Right atrium auricular region (tissue), 2 donors: ENCODE data around the gene CERCAM. TPM values are rescaled to one million over a fixed set of nuclear protein-coding genes. Genes with fewer than 3 reads are reported as not detected.

ENCODE experiments used
- DNase-seq: peaks from one replicate; pipeline ENCODE4 v3.0.0-alpha.2; 2019; ENCODE audit warnings: low spot score
- H3K27ac ChIP-seq, 2 donors: fragments of 200-600 bp; sonication (generic); 1 replicate in 1 of 2; 2 replicates in 1 of 2; pipeline ENCODE4 v1.5.1; 2016 to 2019
- H3K27me3 ChIP-seq, 2 donors: fragments of 200-600 bp; sonication (generic); one replicate each; pipeline versions ENCODE4 v1.5.1 to v1.6.0; 2017 to 2019
- H3K36me3 ChIP-seq: fragments of 200-600 bp; sonication (generic); one replicate; pipeline ENCODE4 v1.5.1; 2016
- H3K4me1 ChIP-seq, 2 donors: fragments of 200-600 bp; sonication (generic); one replicate each; pipeline versions ENCODE4 v1.5.1 to v1.6.0; 2017 to 2019
- H3K4me3 ChIP-seq, 2 donors: fragments of 200-600 bp; sonication (generic); 1 replicate in 1 of 2; 2 replicates in 1 of 2; pipeline ENCODE4 v1.5.1; 2017 to 2019; ENCODE audit warnings: mild to moderate bottlenecking in 1 of 2, moderate library complexity in 1 of 2
- H3K9me3 ChIP-seq, 2 donors: fragments of 200-600 bp; sonication (generic); one replicate each; pipeline ENCODE4 v1.5.1; 2019
- total RNA-seq, 2 donors: library from RNA; depleted of rRNA; stranded (reverse); fragments of >200 nt; gene quantifications; one replicate each; pipeline ENCODE4 v1.1.0, GENCODE V29; 2016
- TF ChIP-seq, protein P1 (sequence below), 2 donors: fragments of 200-600 bp; sonication (generic); IDR thresholded peaks; one replicate each; pipeline ENCODE4 v1.5.1; 2019; ENCODE audit warnings: antibody characterized with exemption in 2 of 2

Gene CERCAM
- total RNA-seq, 2 donors from 2014 or later = 13.3 to 15.8 TPM

DNA sequence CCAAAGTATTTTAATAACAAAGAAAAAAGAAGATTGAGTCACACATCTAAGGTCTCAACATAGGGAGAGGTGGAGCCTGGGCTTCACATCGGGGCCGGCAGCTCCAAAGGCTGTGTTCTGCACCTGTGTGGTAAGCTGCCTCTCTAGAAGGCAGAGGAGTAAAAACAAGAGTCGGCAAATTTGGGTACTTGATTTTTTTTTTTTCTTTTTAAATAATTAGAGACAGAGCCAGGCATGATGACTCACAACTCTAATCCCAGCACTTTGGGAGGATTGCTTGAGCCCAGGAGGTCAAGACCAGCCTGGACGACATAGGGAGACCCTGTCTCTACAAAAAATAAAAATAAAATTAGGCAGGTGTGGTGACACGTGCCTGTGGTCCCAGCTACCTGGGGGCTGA, 44.8 kb upstream of the CERCAM start:
- H3K36me3 ChIP-seq = peaks cover 25% of the 10 kb centered on the region

GRCh38 chr9:128382261-128382660, 38.4 kb upstream of the CERCAM start:
- DNase-seq = no peak
- Histone ChIP-seq H3K9me3 (no peaks in the 10 kb centered on the region), H3K27ac (no peak overlapping the region), H3K4me1 (no peaks in the 10 kb centered on the region), H3K36me3 (peaks cover 40% of the 10 kb centered on the region), H3K4me3 (no peak overlapping the region), H3K27me3 (no peaks in the 10 kb centered on the region)
- TF ChIP-seq, protein P1, sequence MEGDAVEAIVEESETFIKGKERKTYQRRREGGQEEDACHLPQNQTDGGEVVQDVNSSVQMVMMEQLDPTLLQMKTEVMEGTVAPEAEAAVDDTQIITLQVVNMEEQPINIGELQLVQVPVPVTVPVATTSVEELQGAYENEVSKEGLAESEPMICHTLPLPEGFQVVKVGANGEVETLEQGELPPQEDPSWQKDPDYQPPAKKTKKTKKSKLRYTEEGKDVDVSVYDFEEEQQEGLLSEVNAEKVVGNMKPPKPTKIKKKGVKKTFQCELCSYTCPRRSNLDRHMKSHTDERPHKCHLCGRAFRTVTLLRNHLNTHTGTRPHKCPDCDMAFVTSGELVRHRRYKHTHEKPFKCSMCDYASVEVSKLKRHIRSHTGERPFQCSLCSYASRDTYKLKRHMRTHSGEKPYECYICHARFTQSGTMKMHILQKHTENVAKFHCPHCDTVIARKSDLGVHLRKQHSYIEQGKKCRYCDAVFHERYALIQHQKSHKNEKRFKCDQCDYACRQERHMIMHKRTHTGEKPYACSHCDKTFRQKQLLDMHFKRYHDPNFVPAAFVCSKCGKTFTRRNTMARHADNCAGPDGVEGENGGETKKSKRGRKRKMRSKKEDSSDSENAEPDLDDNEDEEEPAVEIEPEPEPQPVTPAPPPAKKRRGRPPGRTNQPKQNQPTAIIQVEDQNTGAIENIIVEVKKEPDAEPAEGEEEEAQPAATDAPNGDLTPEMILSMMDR (IDR thresholded peaks at IDR 0.05) = no peak

More for the DNA sequence above, 44.8 kb upstream of the CERCAM start:
- Histone ChIP-seq H3K27ac (no peak overlapping the region), H3K27me3 (no peaks in the 10 kb centered on the region), H3K9me3 (no peaks in the 10 kb centered on the region), H3K4me3 (no peak overlapping the region), H3K4me1 (peaks cover 0 to 12% of the 10 kb centered on the region in 2 donors)
- TF ChIP-seq, protein P1 (IDR thresholded peaks at IDR 0.05) = no peak
- no peak for DNase-seq

GRCh38 chr9:128383007-128383753, 37.5 kb upstream of the CERCAM start:
- Histone ChIP-seq H3K36me3 (peaks cover 43% of the 10 kb centered on the region), H3K9me3 (no peaks in the 10 kb centered on the region), H3K4me1 (no peaks in the 10 kb centered on the region), H3K27me3 (no peaks in the 10 kb centered on the region), H3K27ac (no peak overlapping the region), H3K4me3 (no peak overlapping the region)
- no peak for DNase-seq
- TF ChIP-seq, protein P1 (IDR thresholded peaks at IDR 0.05) = no peak

DNA sequence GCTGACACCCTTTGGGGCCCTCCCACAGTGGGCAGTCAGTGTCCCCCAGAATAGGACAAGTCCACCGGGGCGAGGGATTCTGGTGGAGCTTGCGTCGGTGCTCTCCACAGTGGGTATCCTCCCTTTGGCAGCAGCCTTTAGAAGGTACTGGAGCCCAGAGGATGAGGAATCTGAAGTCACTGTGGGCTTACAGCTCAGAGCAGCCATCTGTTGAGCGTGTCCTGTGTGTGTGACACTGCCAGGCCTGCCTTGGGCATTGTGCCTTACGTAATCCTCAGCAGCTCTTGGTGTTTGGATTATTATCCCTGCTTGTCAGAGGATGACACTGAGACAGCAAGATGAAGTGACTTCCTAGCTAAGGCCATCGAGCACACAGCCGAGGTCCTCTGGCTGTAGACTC, 36.9 kb upstream of the CERCAM start:
- no peak for DNase-seq
- H3K4me3 ChIP-seq = no peak overlapping the region
- H3K27me3 ChIP-seq = no peaks in the 10 kb centered on the region
- no peaks in the 10 kb centered on the region for H3K4me1 ChIP-seq
- TF ChIP-seq, protein P1 (IDR thresholded peaks at IDR 0.05) = no peak
- peaks cover 45% of the 10 kb centered on the region for H3K36me3 ChIP-seq
- no peaks in the 10 kb centered on the region for H3K9me3 ChIP-seq
- H3K27ac ChIP-seq = no peak overlapping the region

- Histone ChIP-seq H3K36me3 (peaks cover 47% of the 10 kb centered on the region), H3K4me3 (no peak overlapping the region), H3K4me1 (no peaks in the 10 kb centered on the region), H3K27me3 (no peaks in the 10 kb centered on the region), H3K9me3 (no peaks in the 10 kb centered on the region), H3K27ac (no peak overlapping the region)
- TF ChIP-seq, protein P1 (IDR thresholded peaks at IDR 0.05) = no peak
- DNase-seq = no peak
Observed at GRCh38 chr9:128384801-128385495, 35.7 kb upstream of the CERCAM start.
